HG02943 (cell line): ENCODE data around the gene SLC35B2.

Experiments used
- ATAC-seq: cut with Tn5 transposase; IDR thresholded peaks from one replicate; pipeline ENCODE4 v1.9.1; 2021; ENCODE audit warnings: mild to moderate bottlenecking, low read depth, moderate library complexity; ENCODE audit not compliant: unreplicated experiment

SLC35B2 gene

GRCh38 chr6:44257025-44257752, at the start of gene SLC35B2:
SLC35B2 (minus strand) TSS chr6:44257528; CDS start chr6:44257410, 118 bp downstream.
- peak; percentile 41 for ATAC-seq

GRCh38 chr6:44306710-44307109, 49.4 kb upstream of the SLC35B2 start:
- ATAC-seq = no peak

- ATAC-seq = no peak
These were observed 47.9 kb upstream of the SLC35B2 start for GRCh38 chr6:44305200-44305725.

GRCh38 chr6:44304282-44305199, 47.2 kb upstream of the SLC35B2 start:
- ATAC-seq = no peak

GRCh38 chr6:44303842-44304241, 46.5 kb upstream of the SLC35B2 start:
- no peak for ATAC-seq

GRCh38 chr6:44302856-44303255, 45.5 kb upstream of the SLC35B2 start:
- ATAC-seq = no peak

- no peak for ATAC-seq
These were observed 44.6 kb upstream of the SLC35B2 start for GRCh38 chr6:44301782-44302564.

GRCh38 chr6:44301106-44301505, 43.8 kb upstream of the SLC35B2 start:
- no peak for ATAC-seq

- no peak for ATAC-seq
These were observed 43.0 kb upstream of the SLC35B2 start for GRCh38 chr6:44300292-44300823.

GRCh38 chr6:44298864-44299263, 41.5 kb upstream of the SLC35B2 start:
- ATAC-seq = no peak

- no peak for ATAC-seq
These were observed 40.9 kb upstream of the SLC35B2 start for GRCh38 chr6:44298055-44298803.

- ATAC-seq = no peak
These were observed 40.0 kb upstream of the SLC35B2 start for GRCh38 chr6:44297063-44298038.

- ATAC-seq = no peak
These were observed 37.8 kb upstream of the SLC35B2 start for GRCh38 chr6:44294832-44295791.

GRCh38 chr6:44292661-44293365, 35.5 kb upstream of the SLC35B2 start:
- ATAC-seq = no peak

- no peak for ATAC-seq
These were observed 34.5 kb upstream of the SLC35B2 start for GRCh38 chr6:44291841-44292240.

- ATAC-seq = no peak
These were observed 32.5 kb upstream of the SLC35B2 start for GRCh38 chr6:44289726-44290260.
